Fibroblast of lung (primary cell): ENCODE data around the gene DYNC2I2. TPM values are rescaled to one million over a fixed set of nuclear protein-coding genes. Genes with fewer than 3 reads are reported as not detected.

Source experiments
- DNase-seq, 2 donors: peaks; one replicate each; pipeline versions ENCODE4 v3.0.0 to v3.0.0-alpha.2; 2010; ENCODE audit warnings: low read depth in 2 of 2
- H2AFZ ChIP-seq: 2 replicates; pipeline ENCODE4 v1.5.1; 2012; ENCODE audit warnings: low read length, control low read depth, inconsistent platforms
- H3K27ac ChIP-seq: 2 replicates; pipeline ENCODE4 v1.5.1; 2011; ENCODE audit warnings: low read length, control low read depth; ENCODE audit not compliant: insufficient read depth
- H3K27me3 ChIP-seq: 2 replicates; pipeline ENCODE4 v1.5.1; 2011; ENCODE audit warnings: mild to moderate bottlenecking, low read length; ENCODE audit not compliant: control insufficient read depth, insufficient read depth
- H3K36me3 ChIP-seq: 2 replicates; pipeline ENCODE4 v1.5.1; 2011; ENCODE audit warnings: low read length; ENCODE audit not compliant: control insufficient read depth, insufficient read depth
- H3K4me1 ChIP-seq: 2 replicates; pipeline ENCODE4 v1.5.1; 2011; ENCODE audit warnings: low read length; ENCODE audit not compliant: control insufficient read depth, insufficient read depth; ENCODE audit errors: extremely low read depth
- H3K4me2 ChIP-seq: 2 replicates; pipeline ENCODE4 v1.5.1; 2011; ENCODE audit warnings: low read length, control low read depth; ENCODE audit not compliant: insufficient read depth; ENCODE audit errors: extremely low read depth
- H3K4me3 ChIP-seq, 4 experiments: fragments of 200-600 bp in 1 of 4; sonication (generic) in 1 of 4; replicated peaks in 1 of 4; 2 replicates each; pipeline ENCODE4 v1.5.1; 2011 to 2016; ENCODE audit warnings: low read length in 4 of 4, low read depth in 3 of 4, mild to moderate bottlenecking in 3 of 4, control low read depth in 2 of 4, inconsistent platforms in 1 of 4, mixed read lengths in 1 of 4; ENCODE audit not compliant: insufficient read depth in 1 of 4; ENCODE audit errors: control extremely low read depth in 1 of 4
- H3K79me2 ChIP-seq: 2 replicates; pipeline ENCODE4 v1.5.1; 2012; ENCODE audit warnings: mild to moderate bottlenecking, low read length, inconsistent platforms; ENCODE audit not compliant: control insufficient read depth, insufficient read depth
- H3K9ac ChIP-seq: 2 replicates; pipeline ENCODE4 v1.5.1; 2011; ENCODE audit warnings: mild to moderate bottlenecking, low read length, control low read depth; ENCODE audit not compliant: insufficient read depth
- H3K9me3 ChIP-seq: 2 replicates; pipeline ENCODE4 v1.5.1; 2012; ENCODE audit warnings: low read depth, low read length; ENCODE audit not compliant: control insufficient read depth, insufficient read depth
- H4K20me1 ChIP-seq: 2 replicates; pipeline ENCODE4 v1.5.1; 2011; ENCODE audit warnings: low read length; ENCODE audit not compliant: control insufficient read depth, insufficient read depth; ENCODE audit errors: extremely low read depth
- CTCF ChIP-seq, 2 donors: IDR thresholded peaks in 1 of 2; conservative IDR thresholded peaks in 1 of 2; 1 replicate in 1 of 2; 2 replicates in 1 of 2; pipeline ENCODE4 v1.5.1; 2011 to 2012; ENCODE audit warnings: low read length in 2 of 2, control low read depth in 1 of 2, inconsistent platforms in 1 of 2, low read depth in 1 of 2, mild to moderate bottlenecking in 1 of 2
- EZH2 ChIP-seq: IDR thresholded peaks from 2 replicates; pipeline ENCODE4 v1.5.1; 2012; ENCODE audit warnings: low read length, control low read depth, mild to moderate bottlenecking; ENCODE audit errors: missing control alignments
- polyA plus RNA-seq, 2 donors: library from polyadenylated mRNA; depleted of rRNA in 1 of 2; stranded (reverse) in 1 of 2; unstranded in 1 of 2; fragments of >200 nt; gene quantifications; 2 replicates each; pipeline ENCODE4 v1.2.1, GENCODE V29; 2011 to 2012; ENCODE audit warnings: missing spikeins in 1 of 2
- total RNA-seq: library from RNA; depleted of rRNA; stranded (reverse); fragments of >200 nt; gene quantifications from 2 replicates; pipeline ENCODE4 v1.2.1, GENCODE V29; 2014

The DYNC2I2 gene
- total and polyA plus RNA-seq, 2 donors (not counting 1 experiment from before 2014, with no cell fraction given), result 13.2 to 41.5 TPM

GRCh38 chr9:128690684-128691034 lies 34.0 kb upstream of the DYNC2I2 start:
- H3K9ac ChIP-seq, result peak overlapping the region; percentile 73
- H3K4me1 ChIP-seq, result no peaks in the 10 kb centered on the region
- peaks cover 8% of the 10 kb centered on the region for H3K36me3 ChIP-seq
- peak overlapping the region; percentile 71 for H3K4me2 ChIP-seq
- TF ChIP-seq CTCF (conservative IDR thresholded peaks at IDR 0.05 in 1 of 2, IDR thresholded peaks at IDR 0.05 in 1 of 2; ENCODE audit: low read depth in 1 of 2, low read length in 2 of 2), result no peak
- no peak for TF ChIP-seq EZH2
- no peaks in the 10 kb centered on the region for H3K9me3 ChIP-seq
- H3K79me2 ChIP-seq, result peaks cover 34% of the 10 kb centered on the region
- H3K4me3 ChIP-seq, result peak overlapping the region; percentile 83 to 97 (median 92)
- no peak for DNase-seq
- H2AFZ ChIP-seq, result no peak overlapping the region
- H3K27ac ChIP-seq, result peak overlapping the region; percentile 74
- no peaks in the 10 kb centered on the region for H3K27me3 ChIP-seq
- H4K20me1 ChIP-seq, result peaks cover 5% of the 10 kb centered on the region

DNA sequence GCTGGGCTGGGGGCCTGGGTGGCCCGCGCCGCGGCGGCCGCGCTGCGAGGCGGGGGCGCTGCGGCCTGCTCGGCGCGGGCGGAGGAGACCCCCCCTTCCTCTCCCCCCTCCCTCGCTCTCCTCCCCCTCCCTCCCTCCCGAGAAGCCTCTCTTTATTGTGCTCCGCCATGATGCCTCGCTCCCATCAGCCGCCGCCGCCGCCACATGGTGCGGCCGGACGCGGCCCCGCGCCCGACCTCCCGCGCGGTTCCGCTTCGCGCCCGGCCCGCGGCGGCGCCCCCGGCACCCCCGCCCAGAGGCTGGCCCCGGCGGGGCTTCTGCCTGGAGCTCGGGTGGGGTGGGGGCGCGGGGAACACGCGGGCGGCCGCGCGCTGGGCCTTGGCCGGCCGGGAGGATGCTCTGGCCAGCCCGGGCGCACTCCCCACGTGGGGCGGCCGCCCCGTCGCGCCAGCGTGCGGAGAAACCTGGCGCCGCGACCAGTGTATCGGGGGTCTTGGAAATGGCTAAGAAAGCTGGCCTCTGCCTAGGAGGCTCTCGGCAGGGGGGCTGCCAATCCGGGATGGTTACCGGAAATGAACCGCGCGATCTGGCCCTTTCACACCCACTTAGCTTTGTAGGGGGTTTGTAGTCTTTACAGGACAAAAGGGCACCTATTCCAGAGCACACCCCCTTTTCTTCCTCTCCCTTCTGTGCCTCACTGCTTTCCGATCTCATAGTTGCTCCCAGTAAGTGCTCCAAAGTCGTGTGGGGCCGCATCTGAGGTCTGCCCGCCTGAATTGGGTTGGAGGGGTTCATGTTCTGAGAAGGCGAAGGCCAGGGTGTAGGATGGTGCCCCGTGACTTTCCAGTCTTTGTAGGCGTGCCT lies 33.4 kb upstream of the DYNC2I2 start:
- TF ChIP-seq CTCF (conservative IDR thresholded peaks at IDR 0.05 in 1 of 2, IDR thresholded peaks at IDR 0.05 in 1 of 2; ENCODE audit: low read depth in 1 of 2, low read length in 2 of 2) (no peak), EZH2 (no peak)
- Histone ChIP-seq H3K27ac (peak overlapping the region; percentile 74), H3K4me2 (peak overlapping the region; percentile 71), H3K79me2 (peaks cover 34% of the 10 kb centered on the region), H4K20me1 (peaks cover 5% of the 10 kb centered on the region), H3K36me3 (peaks cover 7% of the 10 kb centered on the region), H3K27me3 (no peaks in the 10 kb centered on the region), H2AFZ (no peak overlapping the region), H3K4me1 (peaks cover 5% of the 10 kb centered on the region), H3K9ac (peak overlapping the region; percentile 73), H3K4me3 (peak overlapping the region; percentile 83 to 97 (median 92)), H3K9me3 (no peaks in the 10 kb centered on the region)
- peak; percentile 53 to 59 for DNase-seq

DNA sequence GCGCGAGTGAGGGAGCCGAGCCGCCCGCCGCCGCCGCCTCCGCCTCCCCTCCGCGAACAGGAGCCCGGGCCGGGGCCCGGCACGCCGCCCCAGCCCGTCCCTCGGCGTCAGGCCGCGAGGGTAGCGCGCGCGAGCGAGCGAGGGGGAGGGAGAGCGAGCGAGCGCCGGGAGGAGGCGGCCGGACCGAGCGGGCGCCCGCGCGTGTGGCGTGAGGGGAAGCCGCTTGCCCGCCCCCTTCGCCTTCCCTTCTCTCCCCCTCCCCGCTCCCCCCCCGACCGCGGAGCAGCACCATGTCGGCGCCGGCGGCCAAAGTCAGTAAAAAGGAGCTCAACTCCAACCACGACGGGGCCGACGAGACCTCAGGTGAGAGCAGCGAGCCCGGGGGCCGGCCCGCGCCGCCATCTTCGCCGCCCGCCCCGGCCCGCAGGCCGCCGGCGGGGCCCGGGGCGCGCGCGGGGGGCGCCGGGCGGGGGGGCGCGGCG lies 32.7 kb upstream of the DYNC2I2 start:
- H3K4me2 ChIP-seq, result no peak overlapping the region
- TF ChIP-seq CTCF (conservative IDR thresholded peaks at IDR 0.05 in 1 of 2, IDR thresholded peaks at IDR 0.05 in 1 of 2; ENCODE audit: low read depth in 1 of 2, low read length in 2 of 2), result no peak
- peak overlapping the region; percentile 46 for H3K27ac ChIP-seq
- peaks cover 12% of the 10 kb centered on the region for H3K4me1 ChIP-seq
- H3K36me3 ChIP-seq, result peaks cover 5% of the 10 kb centered on the region
- peak in 1 of 2 donors; percentile 44 for DNase-seq
- H3K4me3 ChIP-seq, result peak overlapping the region in 3 of 4 experiments; percentile 27 to 58 (median 46)
- no peak overlapping the region for H2AFZ ChIP-seq
- no peaks in the 10 kb centered on the region for H3K9me3 ChIP-seq
- H3K27me3 ChIP-seq, result no peaks in the 10 kb centered on the region
- H3K79me2 ChIP-seq, result peaks cover 37% of the 10 kb centered on the region
- peak overlapping the region; percentile 68 for H3K9ac ChIP-seq
- peaks cover 5% of the 10 kb centered on the region for H4K20me1 ChIP-seq
